LoVo (cell line): ENCODE data around the gene NLRC3.

ENCODE experiments used
- DNase-seq: peaks from one replicate; pipeline ENCODE4 v3.0.0-alpha.2; 2016; ENCODE audit warnings: low spot score

Gene NLRC3

DNA sequence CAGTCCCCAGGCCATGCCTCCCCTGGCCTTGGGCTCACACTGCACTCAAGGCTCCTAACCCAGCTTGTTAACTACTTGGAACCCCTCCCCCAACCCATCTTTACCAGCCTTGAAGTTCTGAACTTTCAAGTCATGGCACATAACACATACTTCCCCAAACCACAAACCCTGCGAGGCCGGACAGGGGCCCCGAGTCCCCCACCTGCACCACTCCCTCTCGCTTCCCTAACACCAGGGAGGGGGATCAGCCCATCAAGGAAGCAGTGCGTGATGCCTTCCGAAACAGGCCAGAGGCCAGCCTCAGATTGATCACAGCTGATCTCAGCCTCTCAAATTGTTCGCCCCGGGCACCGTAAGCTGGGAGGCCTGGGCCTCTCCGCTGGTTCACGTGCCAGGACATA, 3.0 kb upstream of the NLRC3 start:
- DNase-seq, result no peak

DNA sequence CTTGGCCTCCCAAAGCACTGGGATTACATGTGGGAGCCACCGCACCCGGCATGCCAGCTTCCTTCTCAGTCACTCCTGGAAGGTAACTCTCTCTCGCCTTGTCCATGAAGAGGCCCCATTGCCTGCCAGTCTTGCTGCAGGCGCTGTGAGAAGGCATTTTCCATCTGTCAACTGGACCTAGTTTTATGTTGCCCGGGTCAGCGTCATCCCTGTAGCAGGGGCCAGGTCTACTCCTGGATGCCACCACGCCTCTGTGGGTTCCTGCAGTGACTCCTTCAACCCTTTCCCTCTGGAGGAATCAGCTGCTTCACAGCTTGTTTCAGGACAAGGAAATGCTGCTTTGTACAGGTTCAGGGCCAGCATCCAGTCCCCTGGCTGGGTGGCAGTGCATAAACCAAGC, 2.6 kb upstream of the NLRC3 start:
- no peak for DNase-seq

DNA sequence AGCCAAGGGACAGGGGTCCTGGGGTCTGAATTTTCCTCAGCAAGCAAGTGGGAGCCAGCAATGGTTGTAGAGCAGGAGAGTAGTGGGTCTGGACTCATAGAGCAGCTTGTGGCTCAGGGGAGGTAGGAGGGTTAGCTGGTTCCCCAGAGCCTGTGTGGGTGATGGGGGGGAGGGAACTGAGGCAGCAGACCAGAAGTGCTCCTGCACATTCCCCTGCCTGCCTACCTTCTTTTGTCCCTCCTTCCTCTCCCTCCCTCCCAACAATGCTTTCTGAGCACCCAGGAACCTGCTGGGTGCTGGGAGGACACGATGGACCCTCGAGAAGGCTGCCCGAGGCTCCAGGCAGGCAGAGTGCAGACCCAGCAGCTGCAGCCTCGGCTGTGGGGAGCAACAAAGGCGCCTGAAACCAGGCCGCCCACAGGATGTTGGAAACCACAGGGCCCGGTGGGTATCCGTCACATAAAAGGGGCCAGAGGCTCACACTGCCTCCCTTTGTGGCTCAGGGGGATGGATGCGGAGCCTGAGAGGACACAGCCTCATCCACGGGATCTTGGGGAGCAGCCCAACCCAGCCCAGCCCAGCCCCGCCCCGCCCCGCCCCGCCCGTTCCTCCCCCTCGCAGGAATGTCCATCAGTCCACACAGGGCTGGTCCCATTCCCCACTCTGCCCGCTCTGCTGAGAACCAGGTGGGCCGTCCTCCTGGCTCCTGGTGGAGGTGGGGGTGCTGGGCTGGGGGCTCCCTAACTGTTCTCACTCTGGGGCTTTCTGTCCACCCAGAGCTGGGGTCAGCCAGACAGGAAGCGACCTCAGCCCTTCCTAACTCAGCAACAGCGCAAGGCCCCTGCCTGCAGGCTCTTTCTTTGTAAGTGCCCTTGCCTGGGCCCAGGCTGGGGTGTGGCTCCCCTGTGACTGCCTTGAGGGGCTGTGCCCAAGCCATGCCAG, 1.7 kb upstream of the NLRC3 start:
- no peak for DNase-seq

DNA sequence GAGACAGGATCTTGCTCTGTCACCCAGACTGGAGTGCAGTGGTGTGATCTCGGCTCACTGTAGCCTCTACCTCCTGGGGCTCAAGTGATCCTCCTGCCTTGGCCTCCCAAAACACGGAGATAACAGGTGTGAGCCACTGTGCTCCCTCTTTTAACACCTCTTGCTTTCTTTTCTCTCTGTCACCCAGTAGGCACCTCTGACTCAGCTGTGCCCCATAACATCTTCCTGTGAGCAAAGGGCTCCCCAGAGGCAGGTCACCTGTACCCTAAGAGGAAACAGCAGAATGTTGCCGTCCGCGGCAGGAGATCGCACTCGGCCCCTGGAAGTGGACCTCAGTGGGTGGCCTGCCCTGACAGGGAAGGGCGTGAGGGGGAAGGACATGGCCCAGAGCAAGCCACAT, 918 bp upstream of the NLRC3 start:
- DNase-seq, result no peak

DNA sequence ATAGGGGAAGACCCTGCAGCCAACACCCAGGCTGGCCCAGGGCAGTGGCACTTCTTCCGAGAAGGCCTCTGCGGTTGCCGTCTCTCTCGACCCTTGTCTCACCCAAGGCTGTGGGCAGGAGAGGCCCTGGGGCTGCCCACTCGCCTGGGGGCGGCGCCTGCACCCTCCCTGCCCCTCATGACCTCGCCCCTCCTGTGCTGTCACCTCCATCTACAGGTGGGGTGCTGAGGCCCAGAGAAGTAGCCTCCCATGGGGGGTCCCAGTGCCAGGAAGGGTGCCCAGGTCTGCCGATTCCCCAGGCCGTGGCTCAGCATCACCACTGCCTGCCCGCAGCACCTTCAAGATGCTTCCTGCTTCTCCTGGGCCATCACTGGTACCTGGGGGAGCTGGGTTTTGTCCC, 992 bp downstream of the NLRC3 start:
- DNase-seq, result no peak

DNA sequence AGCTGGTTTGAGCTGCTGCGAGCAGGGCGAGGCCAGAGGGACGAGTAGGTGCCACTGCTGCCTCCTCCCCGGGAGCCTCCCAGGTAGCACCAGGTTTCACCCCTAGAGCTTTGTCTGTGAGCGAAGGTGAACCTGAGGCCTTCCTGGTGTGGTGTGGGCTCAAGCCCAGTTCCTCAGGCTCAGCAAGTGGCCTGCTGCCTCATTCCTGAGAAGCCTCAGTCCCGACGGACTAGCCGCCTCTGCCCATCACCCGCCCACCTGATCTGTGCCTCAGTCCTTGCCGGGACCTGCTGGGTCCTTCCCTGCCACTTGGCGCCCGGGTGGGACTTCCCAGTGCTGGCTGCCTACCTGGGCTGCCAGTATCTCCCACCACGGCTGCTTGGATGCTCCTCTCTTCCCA, 1.7 kb downstream of the NLRC3 start:
- no peak for DNase-seq

DNA sequence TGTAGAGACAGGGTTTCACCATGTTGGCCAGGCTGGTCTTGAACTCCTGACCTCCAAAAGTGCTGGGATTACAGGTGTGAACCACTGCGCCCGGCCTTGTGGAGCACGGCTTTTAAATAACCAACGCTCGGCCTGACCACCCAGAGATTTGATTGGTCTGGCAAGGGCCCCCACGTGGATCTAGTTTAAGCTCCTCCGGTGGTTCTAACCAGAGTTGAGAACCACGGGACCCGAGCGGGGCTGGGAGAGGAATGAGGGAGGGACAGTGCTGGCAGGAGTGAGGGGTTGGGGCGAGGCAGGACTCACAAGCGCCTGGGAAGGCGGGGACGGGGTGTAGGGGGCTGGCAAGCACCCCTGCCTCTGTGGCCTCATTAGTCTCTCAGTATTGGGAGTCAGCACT, 3.0 kb downstream of the NLRC3 start:
- no peak for DNase-seq

DNA sequence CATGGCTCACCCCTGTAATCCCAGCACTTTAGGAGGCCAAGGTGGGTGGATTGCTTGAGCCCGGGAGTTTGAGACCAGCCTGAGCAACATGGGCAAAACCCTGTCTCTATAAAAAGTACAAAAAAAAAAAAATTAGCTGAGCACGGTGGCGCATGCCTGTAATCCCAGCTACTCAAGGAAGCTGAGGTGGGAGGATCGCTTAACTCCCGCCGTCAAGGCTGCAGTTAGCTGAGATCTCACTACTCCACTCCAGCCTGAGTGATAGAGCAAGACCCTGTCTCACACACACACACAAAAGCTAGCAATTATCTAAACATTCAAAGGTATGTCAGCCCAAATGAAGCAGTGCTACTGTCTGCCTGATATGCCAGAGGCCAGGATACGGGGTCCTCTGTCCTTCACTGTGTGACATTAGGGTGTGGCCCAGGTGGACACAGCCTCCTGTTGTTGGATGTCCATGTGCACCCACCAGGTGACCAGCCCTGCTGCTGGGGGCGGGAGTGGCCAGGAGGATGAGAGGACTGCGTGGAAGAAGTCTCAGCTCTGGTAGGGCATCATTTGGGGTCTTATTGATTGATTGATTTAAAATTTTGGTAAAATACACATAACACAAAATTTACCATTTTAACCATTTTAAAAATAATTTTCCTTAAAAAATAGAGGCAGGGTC, 3.9 kb downstream of the NLRC3 start:
- no peak for DNase-seq

DNA sequence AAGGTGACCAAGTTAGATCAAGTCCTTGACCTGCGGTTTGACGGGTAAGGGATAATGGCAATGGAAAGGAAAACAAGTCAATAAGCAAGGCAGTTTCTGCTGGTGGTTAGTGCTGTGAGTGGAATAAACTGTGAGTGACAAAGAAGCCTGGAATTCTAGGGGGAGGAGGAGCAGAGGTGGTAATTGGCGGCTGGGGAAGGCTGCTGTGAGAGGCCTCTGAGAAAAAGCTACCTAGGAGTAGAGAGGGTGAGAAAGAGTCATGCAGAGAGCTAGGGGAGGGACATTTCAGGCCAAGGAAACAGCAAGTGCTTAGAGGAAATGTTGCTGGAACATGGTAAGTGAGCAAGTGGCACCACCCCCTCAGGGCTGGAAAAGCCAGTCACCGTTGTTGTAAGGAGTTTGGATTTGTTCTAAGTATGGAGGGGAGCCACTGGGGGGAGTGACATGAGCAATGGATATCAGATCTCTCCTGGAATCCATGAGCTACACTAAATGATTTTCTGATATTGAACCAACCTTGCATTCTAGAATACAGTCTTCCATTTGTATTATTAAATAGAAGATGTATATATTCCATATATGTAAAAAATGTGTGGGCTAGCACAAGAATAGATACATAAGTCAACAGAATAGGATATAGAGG, 6.7 kb downstream of the NLRC3 start:
- no peak for DNase-seq

DNA sequence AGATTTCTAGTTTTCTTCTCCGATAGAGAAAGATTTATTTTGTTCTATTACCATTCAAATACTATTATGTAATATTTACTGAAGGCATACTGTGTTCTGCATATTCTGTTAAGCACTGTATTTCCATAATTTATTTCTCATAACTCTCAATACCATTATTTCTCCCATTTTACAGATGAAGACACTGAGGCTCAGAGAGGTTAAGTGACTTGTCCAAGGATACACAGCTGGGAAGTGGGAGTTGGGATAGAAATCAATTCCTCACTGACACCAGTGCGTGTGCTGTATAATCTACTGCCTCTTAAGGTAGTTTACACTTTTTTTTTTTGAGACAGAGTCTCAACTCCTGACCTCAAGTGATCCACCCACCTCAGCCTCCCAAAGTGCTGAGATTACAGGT, 7.4 kb downstream of the NLRC3 start:
- DNase-seq, result no peak

DNA sequence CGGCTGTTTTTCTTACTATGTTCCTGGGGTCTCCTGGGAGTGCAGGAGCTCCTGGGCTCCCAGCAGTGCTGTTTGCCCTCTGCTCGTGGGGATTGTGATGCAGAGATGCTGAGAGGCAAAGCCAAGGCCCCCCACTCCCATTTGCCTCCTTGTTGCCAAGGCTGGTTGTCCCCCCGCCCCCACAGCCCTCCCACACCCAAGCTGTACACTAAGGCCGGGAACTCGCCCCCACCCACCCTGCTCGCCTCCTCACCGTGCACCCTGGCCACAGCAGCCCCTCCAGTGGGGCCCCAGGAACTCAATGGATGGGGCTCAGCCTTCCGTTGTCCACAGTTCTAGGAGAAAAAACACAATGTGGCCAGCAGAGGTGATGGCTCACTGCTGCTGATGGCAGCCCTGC, 10.2 kb downstream of the NLRC3 start:
- DNase-seq, result no peak

DNA sequence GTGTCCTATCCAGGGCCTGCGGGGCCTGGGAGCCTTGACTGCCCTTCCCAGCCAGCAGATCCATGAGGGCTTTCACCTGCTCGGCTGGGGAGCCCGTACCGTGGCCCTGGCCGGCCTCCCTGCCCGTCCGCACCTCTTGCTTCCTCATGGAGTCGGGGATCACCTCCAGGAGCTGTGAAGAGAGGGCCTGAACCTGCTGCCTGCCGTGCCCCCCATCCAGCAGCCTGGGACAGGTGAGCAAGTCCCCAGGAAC, 12.4 kb downstream of the NLRC3 start:
- DNase-seq, result no peak

DNA sequence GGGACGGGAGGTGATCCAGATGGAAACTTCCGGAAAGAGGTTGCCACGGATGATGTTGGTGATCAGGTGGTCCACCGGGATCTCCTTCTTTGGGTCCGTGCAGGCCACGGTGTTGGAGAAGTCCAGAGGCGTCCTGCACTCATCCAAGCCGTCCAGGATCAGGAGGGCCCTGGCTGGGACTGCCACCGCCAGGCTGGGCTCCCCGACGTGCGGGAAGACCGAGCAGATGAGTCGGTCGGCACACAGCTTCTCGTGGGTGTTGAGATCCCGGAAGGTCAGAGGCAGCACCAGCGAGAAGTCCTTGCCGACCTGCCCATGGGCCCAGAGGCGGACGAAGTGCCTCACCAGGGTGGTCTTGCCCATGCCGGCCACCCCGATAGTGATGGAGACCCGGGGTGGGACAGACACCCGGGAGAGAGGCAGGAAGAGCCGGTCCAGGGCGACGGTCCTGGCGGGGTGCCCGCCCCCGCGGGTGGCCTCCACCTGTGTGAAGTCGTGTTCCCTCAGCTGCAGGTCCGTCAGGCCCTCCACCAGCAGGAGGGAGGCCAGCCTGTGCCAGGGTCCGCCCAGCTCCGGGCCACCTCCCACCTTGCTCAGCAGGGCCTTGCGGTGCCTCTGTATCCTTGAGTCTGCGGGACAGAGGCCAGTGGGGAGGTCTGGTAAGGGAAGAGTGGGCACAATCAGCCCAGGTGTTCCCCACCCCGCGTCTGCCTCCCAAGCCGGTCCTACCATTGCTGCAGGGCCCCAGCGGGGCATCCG, 12.9 kb downstream of the NLRC3 start:
- DNase-seq, result no peak

DNA sequence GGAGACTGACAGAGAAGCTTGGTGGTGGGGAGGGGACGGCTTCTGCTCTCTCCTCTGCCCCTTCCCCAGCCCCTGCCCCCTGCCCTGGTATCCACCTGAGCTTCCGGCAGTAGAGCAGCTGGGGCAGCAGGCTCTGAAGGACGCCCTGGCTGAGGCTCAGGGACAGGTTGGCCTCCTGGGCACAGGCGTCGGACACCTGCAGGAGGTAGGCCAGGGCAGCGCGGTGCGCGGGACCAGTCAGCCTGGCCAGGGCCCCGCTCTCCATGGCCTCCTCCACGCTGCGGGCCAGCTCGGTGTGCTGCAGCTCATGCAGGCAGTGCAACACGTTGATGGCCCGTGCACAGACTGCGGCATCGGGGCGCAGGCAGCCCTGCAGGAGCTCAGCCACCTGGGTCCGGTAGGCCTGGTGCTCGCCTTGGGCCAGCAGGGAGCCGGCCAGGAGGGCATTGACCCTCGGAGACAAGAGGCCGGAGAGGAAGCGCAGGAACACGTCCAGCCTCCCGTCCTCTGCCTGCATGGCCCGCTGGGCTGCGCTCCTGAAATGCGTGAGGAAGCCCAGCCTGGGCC, 14.2 kb downstream of the NLRC3 start:
- DNase-seq, result no peak

DNA sequence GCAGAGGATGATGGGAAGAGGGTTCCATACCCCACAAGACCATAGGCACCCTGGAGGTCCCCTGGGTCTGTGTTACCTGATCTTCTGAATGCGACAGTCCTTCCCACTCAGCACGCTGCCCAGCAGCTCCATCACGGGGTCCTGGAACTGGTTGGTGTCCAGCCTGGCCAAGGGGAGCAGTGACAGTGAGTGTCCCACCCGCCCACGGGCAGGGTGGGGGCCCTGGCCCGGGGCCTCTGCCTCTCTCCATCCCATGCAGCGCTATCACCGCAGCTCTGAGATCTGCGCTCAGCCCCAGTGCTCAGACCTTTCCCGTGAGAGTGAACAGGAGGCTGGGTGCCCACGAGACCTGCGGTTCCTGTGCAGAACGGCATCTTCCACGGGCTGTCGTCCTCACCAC, 15.6 kb downstream of the NLRC3 start:
- DNase-seq, result no peak

DNA sequence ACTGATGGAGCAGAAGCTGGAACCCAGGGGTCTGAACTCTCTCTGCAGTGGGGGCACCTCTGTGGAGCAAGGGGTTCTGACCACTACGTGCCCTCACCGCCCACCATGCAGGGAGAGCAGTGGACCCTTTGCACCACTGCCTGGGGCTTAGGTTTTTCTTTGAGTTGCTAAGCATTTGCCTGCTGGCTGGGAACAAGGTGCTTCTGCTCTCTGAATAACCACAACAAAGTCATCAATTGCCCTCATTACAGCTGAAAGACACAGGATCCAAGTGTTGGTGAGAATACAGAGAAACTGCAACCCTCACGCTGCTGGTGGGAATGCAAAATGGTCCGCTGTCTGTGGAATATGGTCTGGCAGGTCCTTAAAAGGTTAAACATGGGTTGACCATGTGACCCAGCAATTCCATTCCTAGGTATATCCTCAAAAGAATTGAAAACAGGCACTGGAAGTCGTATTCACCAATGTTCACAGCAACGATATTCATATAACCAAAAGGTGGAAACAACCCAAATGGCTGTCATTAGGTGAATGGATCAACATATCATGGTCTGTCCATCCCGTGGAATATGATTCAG, 22.8 kb downstream of the NLRC3 start:
- no peak for DNase-seq

DNA sequence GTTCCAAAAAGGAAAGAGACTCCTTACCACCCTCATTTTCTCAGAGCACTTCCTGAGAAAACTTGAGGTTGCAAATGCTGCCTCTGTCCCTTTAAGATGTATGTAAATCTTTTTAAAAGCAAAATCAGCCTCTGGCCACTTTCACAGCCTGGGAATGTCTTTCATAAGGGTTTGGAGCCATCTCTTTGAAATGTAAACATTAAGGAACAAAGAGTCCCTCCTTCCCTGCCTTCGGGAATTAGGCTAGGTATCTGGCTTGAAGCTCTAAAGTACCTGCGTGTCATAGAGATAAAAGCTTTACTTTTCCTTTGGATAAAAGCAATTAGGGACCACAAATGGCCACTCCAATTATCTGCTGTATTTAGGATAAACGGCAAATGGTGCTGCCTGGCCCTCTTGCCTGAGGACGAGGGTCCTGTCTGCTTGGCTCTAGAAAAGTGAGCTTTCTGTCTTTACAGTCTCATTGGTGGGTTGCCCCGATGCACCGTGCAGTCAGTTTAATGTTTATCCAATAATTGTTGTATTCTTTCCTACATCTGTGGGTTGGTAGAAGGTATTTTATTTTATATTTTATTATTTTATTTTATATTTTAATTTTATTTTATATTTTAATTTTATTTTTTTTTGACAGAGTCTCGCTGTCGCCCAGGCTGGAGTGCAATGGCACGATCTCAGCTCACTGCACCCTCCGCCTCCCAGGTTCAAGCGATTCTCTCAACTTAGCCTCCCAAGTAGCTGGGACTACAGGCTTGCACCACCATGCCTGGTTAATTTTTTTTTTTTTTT, 23.9 kb downstream of the NLRC3 start:
- no peak for DNase-seq

DNA sequence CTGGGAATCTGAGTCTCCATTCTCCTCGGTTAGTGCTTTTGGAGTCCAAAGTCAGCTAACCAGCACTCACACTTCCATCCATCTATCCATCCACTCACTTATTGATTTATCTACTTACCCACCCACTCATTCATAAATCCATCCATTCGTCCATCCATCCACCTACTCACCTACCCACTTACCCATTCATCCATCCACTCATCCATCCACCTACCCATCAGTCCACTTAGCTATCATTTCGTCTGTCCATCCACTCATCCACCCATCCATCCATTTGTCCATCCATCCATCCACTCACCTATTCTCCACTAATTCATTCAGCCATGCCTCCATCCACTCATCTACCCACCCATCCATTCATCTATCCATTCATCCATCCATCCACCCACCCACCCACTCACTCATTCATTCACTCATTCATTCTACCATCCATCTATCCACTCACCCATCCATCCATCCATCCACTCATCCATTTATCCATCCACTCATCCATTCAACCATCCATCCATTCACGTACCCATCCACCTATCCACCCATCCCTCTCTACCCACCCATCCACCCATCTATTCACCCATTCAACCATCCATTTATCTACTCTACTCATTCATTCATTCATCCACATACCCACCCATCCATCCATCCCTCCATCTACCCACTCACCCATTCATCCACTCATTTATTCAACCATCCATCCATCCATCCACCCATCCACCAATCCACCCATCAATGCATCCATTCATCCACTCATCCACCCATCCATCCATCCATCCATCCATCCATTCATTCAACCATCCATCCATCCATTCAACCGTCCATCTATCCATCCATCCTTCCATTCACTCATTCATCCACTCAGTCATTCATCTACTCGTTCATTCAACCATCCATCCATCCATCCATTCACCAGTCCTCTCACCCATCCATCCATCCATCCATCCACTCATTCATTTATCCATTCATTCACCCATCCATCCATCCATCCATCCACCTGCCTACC, 26.1 kb downstream of the NLRC3 start:
- DNase-seq, result no peak

DNA sequence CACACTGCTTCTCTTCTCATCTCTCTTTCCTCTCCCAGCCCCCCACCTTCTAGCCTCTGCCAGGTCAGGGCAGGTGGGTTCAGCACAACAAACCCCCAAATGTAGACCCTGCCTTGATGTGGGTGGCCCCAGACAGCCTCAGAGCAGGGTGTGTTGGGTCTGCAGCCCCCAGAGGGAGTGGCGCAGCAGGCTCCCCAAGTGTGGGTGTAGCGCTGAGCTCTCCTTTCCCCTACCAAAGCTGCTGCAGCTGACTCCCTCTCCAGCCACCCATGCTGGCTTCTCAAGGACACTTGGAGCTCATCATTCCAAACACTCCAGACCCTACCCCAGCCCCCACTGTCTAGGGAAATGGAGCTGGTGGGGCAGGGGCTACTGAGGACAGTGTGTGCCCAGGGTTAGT, 27.3 kb downstream of the NLRC3 start:
- no peak for DNase-seq

DNA sequence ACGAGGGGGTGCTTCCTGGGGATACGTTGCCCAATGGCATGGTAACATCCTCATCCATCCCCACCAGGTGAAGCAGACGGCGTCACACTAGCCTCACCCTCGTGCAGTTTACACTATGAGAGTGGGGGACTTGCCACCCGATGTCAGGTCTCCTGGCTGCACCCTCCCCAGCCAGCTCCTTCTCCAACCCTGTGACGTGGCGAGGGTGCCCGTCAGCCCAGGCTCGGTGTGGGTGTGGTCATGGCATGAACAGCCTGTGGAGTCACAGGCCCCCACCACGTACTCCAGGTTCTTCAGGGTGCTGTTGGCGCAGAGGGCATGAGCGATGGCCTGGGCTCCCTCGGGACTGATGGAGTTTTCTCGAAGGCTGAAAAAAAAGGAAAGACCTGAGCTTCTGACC, 28.3 kb downstream of the NLRC3 start:
- no peak for DNase-seq
